NCI-H2171 (cell line): ENCODE measurements around the gene SCYGR1.
"Not testable (repeated sequence)": the region's sequence is repeated elsewhere in the genome, so short reads cannot be mapped to it uniquely, and the experiment has no call there.

ENCODE experiments used
- DNase-seq: peaks from one replicate; lab custom pipeline; 2025; lab: John Stamatoyannopoulos, UW

The SCYGR1 gene, protein sequence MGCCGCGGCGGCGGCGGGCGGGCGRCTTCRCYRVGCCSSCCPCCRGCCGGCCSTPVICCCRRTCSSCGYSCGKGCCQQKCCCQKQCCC

DNA sequence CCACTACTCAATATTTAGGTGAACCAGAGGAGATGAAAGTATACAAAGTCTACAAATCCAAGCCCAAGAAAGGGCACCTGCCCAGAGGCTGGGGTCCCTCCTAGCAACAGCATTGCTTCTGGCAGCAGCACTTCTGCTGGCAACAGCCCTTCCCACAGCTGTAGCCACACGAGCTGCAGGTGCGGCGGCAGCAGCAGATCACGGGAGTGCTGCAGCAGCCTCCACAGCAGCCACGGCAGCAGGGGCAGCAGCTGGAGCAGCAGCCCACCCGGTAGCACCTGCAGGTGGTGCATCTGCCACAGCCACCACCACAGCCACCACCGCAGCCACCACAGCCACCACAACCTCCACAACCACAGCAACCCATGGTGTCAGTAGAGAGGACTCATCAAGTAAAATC is at the start of gene SCYGR1:
Gene SCYGR1, minus strand, starts transcription at position 367 of the 400 bp plus-strand sequence. Its CDS starts 0 bp downstream, at position 367.
- DNase-seq = not testable (repeated sequence)

DNA sequence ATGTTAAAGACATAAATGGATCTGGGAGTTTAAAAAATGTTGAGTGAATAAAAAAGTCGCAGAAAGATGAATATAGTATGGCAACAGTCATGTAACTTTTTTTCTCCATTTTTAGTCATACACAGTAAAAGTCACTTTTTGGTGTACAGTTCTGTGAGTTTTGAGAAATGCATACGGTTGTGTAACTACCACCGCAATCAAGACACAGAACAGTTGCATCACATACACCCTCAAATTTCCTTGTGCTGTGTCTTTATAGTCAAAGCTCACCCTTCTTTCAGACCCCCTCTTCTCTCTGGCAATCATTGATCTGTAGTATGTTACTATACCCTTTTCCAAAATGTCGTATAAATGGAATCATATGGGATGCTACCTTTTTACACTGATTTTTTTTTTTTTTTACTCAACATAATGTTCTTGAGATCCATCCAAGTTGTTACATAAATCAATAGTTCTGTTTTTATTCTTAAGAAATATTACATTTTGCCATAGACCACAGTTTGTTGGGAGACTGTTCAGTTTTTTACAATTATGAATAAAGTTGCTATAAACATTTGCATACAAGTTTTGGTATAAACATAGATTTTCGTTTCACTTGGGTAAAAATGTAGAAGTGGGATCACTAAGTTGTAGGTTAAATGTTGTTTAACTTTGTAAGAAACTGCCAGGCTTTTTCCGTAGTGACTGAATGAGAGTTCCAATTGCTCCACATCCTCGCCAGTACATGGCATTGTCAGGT is 48.9 kb upstream of the SCYGR1 start:
- no peak for DNase-seq

DNA sequence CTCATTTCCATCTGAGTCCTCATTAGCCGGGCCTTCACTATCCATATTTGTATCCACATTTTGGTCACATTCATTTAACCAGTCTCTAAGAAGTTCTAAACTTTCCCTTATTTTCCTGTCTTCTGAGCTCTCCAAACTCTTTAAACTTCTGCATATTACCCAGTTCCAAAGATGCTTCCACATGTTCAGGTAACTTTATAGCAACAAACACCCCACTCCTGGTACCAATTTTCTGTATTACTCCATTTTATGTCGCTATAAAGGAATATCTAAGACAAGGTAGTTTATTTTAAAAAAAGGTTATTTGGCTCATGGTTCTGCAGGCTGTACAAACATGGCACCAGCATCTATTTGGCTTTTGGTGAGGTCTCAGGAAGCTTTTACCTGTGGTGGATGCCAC is 45.4 kb upstream of the SCYGR1 start:
- no peak for DNase-seq

DNA sequence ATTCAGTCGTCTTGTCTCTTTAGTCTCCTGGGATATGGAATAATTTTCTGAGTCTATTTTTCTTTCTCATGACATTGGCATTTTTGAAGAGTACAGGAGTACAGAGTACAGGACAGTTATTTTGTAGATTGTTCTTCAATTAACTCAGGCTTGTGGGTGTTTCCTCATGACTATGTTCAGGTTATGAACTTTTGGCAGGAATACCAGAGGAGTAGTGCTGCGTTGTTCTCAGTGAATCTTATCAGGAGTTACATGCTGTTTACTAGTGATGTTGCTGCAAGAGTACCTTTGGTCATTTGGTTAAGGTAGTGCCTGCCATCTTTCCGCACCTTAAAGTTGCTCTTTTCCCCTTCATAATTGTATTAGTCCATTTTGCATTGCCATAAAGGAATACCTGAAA is 42.9 kb upstream of the SCYGR1 start:
- DNase-seq = no peak

DNA sequence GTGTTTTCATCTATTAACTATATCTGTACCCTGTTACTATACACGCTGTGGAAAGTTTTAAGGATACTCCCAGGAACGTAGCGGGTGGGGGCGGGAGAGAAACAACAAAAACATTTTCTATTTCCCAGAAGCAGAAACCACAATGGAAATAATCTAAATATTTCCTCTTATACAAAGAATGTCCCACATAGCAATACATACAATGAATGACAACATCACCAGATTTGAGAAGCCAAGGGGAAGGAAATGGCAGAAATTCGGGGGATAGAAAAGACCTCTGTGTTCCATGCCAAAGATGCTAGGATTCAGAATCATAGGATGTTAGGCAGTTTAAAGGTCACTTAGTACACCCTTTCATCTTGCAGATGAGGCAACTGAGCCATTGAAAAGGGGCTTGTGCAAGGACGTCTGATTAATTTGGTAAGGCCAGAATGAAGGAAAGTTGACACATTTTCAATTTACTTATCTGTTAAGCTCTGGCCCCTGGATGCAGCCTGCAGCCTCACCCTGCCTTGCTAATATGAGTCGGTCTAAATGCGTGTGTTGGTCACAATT is 41.1 kb upstream of the SCYGR1 start:
- no peak for DNase-seq

DNA sequence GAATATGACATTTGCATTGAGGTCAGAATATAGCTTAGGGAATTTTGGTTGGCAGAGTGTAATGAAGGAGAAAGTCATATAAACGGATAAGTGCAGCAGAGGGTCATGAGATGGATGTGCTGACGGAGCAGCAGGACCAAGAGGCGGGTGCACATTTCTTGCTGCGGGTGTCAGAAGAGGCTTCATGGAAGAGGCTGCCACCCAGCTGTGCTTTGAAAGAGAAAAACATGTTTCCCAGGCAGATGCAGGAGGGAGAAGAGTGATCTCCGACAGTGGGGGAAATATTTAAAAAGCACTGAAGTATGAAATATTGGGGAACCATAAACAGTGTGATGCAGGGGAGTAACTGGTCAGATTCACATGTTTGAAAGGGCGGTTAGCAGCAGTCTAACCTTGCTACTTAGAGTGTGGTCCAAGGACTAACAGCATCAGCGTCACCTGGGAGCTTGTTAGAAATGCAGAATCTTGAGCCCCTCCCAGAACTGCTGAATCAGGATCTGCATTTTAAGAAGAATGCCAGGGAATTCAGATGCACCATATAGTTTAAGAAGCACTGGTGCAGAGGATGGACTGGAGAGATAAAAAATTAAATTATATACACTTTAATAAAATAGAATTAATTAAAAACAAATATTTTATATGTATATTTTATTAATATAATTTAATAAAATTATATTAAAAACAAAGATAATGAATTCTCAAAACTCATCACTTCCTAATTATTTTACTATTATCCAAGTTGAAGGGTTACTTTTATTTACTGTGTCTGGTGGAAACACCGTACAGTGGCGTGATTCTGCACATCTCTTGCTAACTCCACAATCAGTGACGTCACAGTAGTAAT is 36.1 kb upstream of the SCYGR1 start:
- DNase-seq = no peak

DNA sequence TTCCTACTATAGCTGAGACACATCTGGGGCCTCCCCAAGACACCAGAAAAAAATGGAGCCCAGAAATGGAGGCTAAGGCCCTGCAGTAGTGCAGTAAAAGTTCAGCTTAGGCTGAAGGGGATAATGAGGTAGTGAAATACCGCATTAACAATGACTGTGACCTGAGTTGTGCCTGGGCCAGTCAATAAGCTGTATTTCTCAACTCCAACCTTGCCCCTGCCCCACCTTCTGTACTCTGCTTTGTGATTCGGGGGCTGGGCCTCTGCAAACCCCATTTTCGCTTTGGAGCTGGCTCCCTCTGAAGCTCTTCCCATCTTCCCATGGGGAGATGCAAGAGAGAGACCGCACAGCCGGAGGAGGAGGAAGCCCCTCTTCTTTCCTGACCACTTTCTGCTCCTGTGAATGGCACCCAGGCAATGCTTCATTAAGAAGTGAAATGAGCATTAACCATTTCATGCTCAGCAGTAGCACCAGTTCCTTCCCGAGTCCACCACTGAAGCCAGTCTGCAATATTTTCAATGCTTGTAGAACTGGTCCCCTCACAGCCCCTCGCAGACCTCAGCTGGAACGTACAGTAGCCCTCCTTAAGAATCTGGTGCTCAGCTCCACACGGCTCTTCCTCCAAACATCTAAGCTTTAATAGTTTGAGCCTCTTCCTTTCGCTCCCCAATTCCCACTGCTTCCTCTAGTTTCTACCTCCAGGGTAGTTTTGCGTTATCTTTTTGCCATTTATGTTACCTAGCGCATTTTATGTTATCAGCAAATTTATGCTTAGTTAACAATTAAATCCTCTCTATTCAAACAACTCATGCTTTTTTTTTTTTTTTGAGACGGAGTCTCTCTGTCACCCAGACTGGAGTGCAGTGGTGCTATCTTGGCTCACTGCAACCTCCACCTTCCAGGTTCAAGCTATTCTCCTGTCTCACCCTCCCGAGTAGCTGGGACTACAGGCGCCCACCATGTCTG is 32.6 kb upstream of the SCYGR1 start:
- no peak for DNase-seq

DNA sequence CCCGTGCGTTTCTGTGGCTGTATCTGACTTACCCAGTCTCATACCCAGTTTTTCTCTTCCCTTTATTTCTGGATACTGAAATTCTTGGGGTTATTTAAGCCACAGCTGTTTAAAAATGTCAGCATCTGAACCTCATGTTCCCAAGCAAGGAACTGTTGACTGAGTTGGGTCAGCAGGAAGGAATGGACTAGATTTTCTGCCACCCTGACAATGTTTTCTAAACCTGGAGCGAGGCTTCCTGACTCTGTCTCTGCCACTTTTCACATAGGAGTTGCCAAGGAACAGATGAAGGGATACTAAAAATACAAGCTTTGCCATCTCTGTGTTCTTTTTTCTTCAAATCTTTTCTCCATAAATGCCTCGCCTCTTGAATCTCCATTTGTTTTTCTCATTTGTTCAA is 29.0 kb upstream of the SCYGR1 start:
- no peak for DNase-seq

DNA sequence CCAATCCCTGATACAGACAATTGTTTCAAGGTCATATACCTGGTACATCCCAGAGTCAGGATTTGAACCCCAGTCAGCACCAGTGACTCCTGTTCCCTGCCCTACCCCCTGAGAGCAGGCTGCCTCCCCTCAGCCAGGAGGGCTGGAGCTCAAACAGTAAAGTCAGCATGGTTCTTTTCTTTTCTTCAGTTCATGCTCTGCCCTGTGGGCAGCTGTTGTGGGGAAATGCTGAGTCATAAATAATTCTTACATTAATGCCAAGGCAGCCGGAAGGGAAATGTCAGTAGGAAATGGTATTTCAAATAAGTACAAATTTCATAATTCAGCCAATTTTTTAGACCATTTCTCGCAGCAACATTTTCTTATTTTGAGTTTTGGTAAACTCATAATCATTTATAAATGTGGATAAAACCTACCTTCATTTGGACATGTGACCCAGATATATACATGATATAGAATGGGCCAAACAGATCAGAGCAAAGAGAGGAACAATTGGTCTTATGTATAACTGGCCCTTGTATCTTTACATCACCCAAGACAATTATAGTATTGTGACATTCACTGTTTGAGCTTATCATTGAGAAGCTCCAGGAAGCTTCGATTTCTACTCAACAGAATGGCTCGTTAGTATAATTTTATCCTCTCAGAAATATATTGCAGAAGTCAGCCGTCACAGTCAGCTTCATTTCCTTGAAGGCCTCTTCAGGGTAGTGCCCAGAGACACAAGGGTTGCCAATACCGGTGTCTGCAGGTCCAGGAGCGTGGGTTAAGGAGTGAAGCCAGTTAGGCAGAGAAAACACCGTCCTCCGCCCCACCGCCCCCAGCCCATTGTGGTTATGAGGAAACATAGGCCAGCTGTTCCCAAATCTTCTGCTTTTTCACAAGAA is 28.0 kb upstream of the SCYGR1 start:
- DNase-seq = no peak

DNA sequence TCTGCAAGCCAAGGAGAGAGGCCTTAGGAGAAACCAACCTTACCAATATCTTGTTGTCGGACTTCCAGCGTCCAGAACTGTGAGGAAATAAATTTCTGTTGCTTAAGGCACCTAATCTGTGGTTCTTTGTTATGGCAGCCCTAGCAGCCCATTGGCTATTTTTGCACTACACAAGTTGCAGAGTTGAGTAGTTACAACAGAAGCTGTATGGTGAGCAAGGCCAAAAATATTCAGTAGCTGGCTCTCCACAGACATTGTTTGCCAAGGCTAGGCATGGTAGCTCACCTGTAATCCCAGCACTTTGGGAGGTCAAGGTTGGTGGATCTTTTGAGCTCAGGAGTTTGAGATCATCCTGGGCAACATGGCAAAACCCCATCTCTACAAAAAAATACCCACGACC is 27.1 kb upstream of the SCYGR1 start:
- no peak for DNase-seq

DNA sequence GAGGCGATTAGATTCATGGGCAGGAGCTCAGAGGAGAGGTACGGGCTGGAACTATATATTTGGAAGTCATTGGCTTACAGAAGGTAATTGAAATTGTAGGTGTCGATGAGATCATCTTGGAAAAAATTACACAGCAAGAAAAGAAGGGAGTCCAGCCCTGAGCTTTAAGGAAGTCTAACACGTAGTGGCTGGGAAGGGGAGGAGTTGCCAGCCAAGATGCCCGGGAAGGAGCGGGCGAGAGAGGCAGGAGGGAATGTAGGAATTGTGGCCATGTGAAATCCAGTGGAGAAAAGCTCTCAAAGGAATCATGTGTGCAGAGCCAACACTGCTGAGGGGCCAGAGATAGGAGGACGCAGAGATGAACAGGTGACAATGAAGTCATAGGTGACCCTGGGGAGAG is 25.6 kb upstream of the SCYGR1 start:
- no peak for DNase-seq

DNA sequence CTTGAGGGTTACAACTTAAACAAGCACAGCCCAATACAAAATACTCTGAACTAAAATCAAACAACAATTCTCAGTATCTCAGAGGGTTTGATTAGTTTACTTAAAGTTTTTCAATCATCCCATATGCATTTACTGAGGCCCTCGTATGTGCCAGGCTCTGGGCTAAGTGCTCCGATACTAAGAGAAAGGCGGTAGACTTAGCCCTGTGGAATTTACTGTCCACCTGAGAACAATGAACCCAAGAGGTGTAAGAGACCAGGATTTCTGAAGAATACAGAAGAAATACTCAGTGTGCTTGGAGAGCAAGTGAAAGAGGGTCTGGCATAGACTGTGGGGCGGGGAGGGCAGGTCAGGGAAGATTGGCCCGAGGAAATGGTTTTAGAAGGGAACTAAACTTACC is 25.1 kb upstream of the SCYGR1 start:
- DNase-seq = no peak

DNA sequence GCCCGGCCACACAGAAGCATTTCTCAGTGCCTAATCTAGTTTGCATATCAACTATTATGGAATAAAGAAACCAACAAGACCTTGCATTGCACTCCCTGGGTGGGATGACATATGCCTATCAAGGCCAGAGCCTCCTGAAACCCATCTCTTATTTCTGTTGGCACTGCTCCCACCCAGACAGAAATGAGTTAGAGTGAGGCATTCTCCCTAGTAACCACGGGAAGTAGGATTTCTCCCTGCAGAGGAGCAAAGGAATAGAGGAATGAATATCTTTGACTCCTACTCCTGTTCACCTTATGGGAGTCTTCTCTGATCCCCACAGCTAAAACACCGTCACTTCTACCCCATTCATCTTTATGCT is 24.2 kb upstream of the SCYGR1 start:
- no peak for DNase-seq

DNA sequence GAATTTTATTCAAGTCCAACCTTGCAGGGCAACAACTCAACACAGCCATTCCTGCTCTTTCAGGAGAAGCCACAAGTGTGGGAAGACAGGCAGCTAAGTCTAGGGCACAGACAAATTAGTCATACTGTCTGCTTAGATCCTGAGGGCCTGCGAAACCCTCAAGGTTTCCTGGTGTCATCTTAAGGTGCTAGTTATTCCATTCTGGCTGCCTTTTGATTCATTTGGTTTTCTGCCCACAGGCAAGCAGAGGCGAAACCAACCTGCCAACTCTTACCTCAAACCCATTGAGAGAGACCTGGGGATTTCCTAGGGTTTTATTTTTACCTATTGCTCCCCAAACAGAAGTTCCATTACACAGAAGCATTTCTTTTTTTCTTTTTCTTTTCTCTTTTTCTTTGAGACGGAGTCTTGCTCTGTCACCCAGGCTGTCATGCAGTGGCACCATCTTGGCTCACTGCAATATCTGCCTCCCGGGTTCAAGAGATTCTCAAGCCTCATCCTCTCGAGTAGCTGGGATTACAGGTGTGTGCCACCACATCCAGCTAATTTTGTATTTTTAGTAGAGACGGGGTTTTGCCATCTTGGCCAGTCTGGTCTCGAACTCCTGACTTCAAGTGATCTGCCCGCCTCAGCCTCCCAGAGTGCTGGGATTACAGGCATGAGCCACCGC is 23.7 kb upstream of the SCYGR1 start:
- DNase-seq = no peak

DNA sequence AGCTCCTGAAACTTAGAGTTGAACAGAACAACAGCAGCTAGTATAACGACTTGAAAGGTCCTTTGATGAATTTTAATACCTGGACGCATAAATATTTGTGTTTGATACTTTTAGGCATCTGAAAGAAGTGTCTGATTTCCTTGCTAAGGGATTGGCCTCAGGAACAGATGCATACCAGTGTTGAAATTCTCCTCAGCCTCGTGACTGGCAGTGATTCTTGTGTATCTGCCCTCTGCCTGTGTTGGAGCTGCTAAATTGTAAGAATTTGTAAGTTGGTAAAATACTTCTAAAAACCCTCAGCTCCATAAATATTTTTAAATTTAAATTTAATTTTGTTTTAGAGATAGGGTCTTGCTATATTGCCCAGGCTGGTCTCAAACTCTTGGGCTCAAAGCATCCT is 22.4 kb upstream of the SCYGR1 start:
- no peak for DNase-seq

DNA sequence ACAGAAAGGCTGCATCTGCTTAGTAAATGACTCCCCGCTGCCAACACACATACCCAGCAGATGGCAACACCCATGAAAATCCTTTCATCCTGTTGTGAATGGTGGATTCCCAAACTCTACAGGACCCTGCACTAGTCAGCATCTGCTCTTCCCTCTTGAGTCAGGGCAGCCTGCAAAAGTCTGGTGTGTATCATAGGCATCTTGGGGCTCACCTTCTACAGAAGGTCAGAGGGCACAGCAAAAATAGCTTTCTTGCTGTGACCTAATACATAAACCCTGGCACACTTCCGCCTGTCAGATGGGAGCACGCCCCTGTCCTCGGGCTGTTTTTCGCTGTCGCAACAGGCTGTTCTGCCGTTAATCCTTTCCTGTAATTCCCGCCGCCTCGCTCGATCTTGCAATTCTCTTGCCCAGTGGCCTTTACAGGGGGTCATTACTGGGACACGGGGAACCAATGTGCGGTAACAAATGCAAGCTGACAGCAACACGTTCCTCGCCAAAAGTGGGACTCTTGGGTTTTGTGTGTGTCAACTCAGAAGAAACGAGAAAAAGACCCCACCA is 19.9 kb upstream of the SCYGR1 start:
- no peak for DNase-seq

DNA sequence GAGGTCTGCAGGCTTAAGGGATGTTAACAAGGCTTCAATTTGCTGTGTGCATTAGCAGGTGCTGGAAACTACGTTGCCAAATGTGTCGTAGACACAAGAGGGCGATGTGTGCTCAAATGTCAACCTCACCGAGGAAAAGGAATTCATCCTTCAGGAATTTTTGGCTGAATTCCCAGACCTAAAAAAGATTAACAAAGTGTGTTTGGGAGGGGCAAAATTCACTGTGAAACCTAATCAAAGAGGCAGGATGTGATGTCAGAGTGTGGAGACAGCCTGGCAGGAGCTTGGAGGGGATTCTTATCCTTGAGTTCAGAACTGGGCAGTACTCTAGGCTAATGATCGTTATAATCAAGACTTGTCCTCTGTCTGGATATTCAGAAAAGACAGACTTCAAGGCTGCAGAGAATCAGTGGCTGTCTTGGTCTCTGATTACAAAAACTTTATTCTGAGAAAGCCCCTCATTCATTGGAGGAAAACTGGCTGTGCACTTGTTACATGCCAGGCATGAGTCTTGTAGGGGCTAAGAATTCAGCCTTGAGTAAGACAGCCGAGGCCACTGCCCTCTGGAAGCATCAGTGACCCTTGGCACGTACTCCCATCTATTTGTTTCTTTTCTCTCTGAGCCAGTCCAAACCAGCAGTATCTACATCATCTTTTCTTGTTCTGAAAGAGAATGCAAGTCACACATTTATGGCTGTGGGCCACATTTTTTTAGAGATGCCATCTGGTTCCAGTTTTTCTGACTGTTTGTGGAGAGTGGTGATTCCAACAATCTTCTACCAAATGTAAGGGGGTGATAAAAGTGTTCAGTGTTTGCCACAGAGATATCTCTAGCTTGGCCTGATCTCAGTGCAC is 18.7 kb upstream of the SCYGR1 start:
- peak; percentile 63 for DNase-seq

DNA sequence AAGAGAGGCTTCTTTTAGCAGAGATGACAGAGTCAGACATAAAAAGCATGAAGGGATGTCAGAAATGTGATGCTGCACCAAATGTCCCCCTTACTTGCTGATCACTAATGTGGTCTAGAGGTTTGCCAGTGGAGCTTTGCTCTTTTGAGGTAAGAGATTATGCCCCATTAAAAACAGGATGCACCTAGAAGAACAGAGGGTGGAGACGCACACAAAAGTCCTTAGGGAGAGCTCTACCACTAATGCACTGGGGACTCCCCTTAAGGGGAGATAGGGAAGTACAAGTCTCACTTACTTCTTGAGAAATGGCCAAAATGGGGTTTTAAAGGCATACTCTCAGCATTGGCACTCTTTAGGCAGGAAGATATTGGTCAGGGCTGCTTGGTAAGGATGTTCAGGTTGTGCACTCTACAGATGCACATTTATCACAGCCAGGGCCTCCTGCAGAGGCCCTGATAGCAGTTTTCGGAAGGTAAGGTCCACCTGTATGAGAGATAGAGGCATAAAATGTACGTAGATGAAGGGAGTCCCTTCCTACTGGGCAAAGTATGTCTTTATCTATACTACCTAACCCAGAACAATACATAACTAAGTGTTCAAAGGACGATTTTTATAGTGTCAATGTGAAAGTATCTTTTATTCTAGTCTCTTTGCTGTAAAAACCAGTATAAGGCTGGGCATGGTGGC is 17.0 kb upstream of the SCYGR1 start:
- DNase-seq = no peak
